RWPE2 (cell line): Measurements from ENCODE around the gene SOS1.

Experiments used
- ATAC-seq: fragments of 200-7000 bp; cut with Tn5 transposase; 3 replicates; pipeline ENCODE4 v1.9.1; 2021; ENCODE audit warnings: low read depth
- DNase-seq: peaks from one replicate; pipeline ENCODE4 v3.0.0-alpha.2; 2020; ENCODE audit warnings: low spot score
- H3K27ac ChIP-seq: fragments of 450-650 bp; 2 replicates; pipeline ENCODE4 v1.5.1; 2017; ENCODE audit warnings: mild to moderate bottlenecking; ENCODE audit not compliant: poor library complexity, severe bottlenecking
- H3K27me3 ChIP-seq: fragments of 250-450 bp; sonication (Bioruptor Pico); 2 replicates; pipeline ENCODE4 v1.5.1; 2021; ENCODE audit warnings: mild to moderate bottlenecking, moderate library complexity; ENCODE audit not compliant: insufficient read depth, poor library complexity, severe bottlenecking
- H3K36me3 ChIP-seq: fragments of 250-450 bp; sonication (Bioruptor Pico); 2 replicates; pipeline ENCODE4 v1.5.1; 2020; ENCODE audit warnings: low read depth, mild to moderate bottlenecking, moderate library complexity
- H3K4me1 ChIP-seq: fragments of 250-450 bp; sonication (Bioruptor Pico); 2 replicates; pipeline ENCODE4 v1.5.1; 2021; ENCODE audit warnings: mild to moderate bottlenecking, moderate library complexity; ENCODE audit not compliant: insufficient read depth, poor library complexity, severe bottlenecking
- H3K4me3 ChIP-seq: fragments of 250-450 bp; sonication (Bioruptor Pico); 2 replicates; pipeline ENCODE4 v1.5.1; 2021; ENCODE audit warnings: mild to moderate bottlenecking, moderate library complexity; ENCODE audit not compliant: severe bottlenecking
- H3K9me3 ChIP-seq: fragments of 250-450 bp; sonication (Bioruptor Pico); 2 replicates; pipeline ENCODE4 v1.5.1; 2021; ENCODE audit warnings: mild to moderate bottlenecking, moderate library complexity; ENCODE audit not compliant: severe bottlenecking
- CTCF ChIP-seq: fragments of 450-650 bp; IDR thresholded peaks from one replicate; pipeline ENCODE4 v1.5.1; 2017; ENCODE audit warnings: mild to moderate bottlenecking, moderate library complexity; ENCODE audit not compliant: poor library complexity, severe bottlenecking

The SOS1 gene

GRCh38 chr2:39091543-39091942 lies 29.3 kb downstream of the SOS1 start:
- TF ChIP-seq CTCF, result no peak
- no peaks in the 10 kb centered on the region for H3K9me3 ChIP-seq
- no peaks in the 10 kb centered on the region for H3K27me3 ChIP-seq
- no peaks in the 10 kb centered on the region for H3K36me3 ChIP-seq
- ATAC-seq, result no peak
- H3K4me1 ChIP-seq, result no peaks in the 10 kb centered on the region
- H3K4me3 ChIP-seq, result no peak overlapping the region
- H3K27ac ChIP-seq, result no peak overlapping the region
- DNase-seq, result no peak

- no peak for TF ChIP-seq CTCF
- H3K27me3 ChIP-seq, result no peaks in the 10 kb centered on the region
- H3K4me3 ChIP-seq, result no peak overlapping the region
- DNase-seq, result no peak
- no peaks in the 10 kb centered on the region for H3K4me1 ChIP-seq
- H3K27ac ChIP-seq, result no peak overlapping the region
- no peaks in the 10 kb centered on the region for H3K36me3 ChIP-seq
- ATAC-seq, result no peak
- H3K9me3 ChIP-seq, result no peaks in the 10 kb centered on the region
These were observed 29.8 kb downstream of the SOS1 start for GRCh38 chr2:39091063-39091462.

- H3K27me3 ChIP-seq, result no peaks in the 10 kb centered on the region
- no peak for TF ChIP-seq CTCF
- DNase-seq (no peak), ATAC-seq (no peak)
- no peaks in the 10 kb centered on the region for H3K36me3 ChIP-seq
- no peak overlapping the region for H3K27ac ChIP-seq
- no peaks in the 10 kb centered on the region for H3K4me1 ChIP-seq
- H3K4me3 ChIP-seq, result no peak overlapping the region
- H3K9me3 ChIP-seq, result no peaks in the 10 kb centered on the region
These were observed 40.7 kb downstream of the SOS1 start for GRCh38 chr2:39080152-39080551.

GRCh38 chr2:39069890-39070465 lies 50.9 kb downstream of the SOS1 start:
- Histone ChIP-seq H3K4me3 (no peak overlapping the region), H3K4me1 (peaks cover 13% of the 10 kb centered on the region), H3K27me3 (no peaks in the 10 kb centered on the region), H3K27ac (no peak overlapping the region), H3K9me3 (no peaks in the 10 kb centered on the region), H3K36me3 (peaks cover 3% of the 10 kb centered on the region; the same call in 1 of the 2 replicates)
- DNase-seq, result no peak
- no peak for TF ChIP-seq CTCF
- ATAC-seq, result no peak

GRCh38 chr2:39069136-39069515 lies 51.7 kb downstream of the SOS1 start:
- Histone ChIP-seq H3K36me3 (peaks cover 3% of the 10 kb centered on the region; the same call in 1 of the 2 replicates), H3K27ac (peak overlapping the region; percentile 32), H3K4me3 (no peak overlapping the region), H3K4me1 (peaks cover 13% of the 10 kb centered on the region), H3K9me3 (no peaks in the 10 kb centered on the region), H3K27me3 (no peaks in the 10 kb centered on the region)
- ATAC-seq (peak; percentile 81), DNase-seq (no peak)
- peak; percentile 35 for TF ChIP-seq CTCF
